GM18502 (cell line): ENCODE data around the gene ATAD2B.
A peak's percentile ranks its signal among the peaks of the same experiment; 100 is the strongest.
"Not testable (repeated sequence)": the region's sequence is repeated elsewhere in the genome, so short reads cannot be mapped to it uniquely, and the experiment has no call there.

Experiments
- ATAC-seq: cut with Tn5 transposase; IDR thresholded peaks from one replicate; pipeline ENCODE4 v1.9.1; 2021; ENCODE audit warnings: mild to moderate bottlenecking; ENCODE audit not compliant: unreplicated experiment, poor library complexity

Gene ATAD2B

GRCh38 chr2:23801396-23801795, 125.5 kb downstream of the ATAD2B start:
- ATAC-seq, result no peak

GRCh38 chr2:23794234-23794633, 132.7 kb downstream of the ATAD2B start:
- ATAC-seq, result no peak

GRCh38 chr2:23793476-23793875, 133.4 kb downstream of the ATAD2B start:
- no peak for ATAC-seq

- no peak for ATAC-seq
Observed at GRCh38 chr2:23791030-23791429, 135.9 kb downstream of the ATAD2B start.

GRCh38 chr2:23789012-23789411, 137.9 kb downstream of the ATAD2B start:
- no peak for ATAC-seq

- peak; percentile 88 for ATAC-seq
Observed at GRCh38 chr2:23788100-23788499, 138.8 kb downstream of the ATAD2B start.

- ATAC-seq, result no peak
Observed at GRCh38 chr2:23784971-23785370, 142.0 kb downstream of the ATAD2B start.

- ATAC-seq, result no peak
Observed at GRCh38 chr2:23782646-23783045, 144.3 kb downstream of the ATAD2B start.

GRCh38 chr2:23782126-23782525, 144.8 kb downstream of the ATAD2B start:
- ATAC-seq, result no peak

- not testable (repeated sequence) for ATAC-seq
Observed at GRCh38 chr2:23780465-23780864, 146.5 kb downstream of the ATAD2B start.

GRCh38 chr2:23777826-23778225, 149.1 kb downstream of the ATAD2B start:
- ATAC-seq, result no peak

- no peak for ATAC-seq
Observed at GRCh38 chr2:23776021-23776420, 150.9 kb downstream of the ATAD2B start.

GRCh38 chr2:23772684-23773083, 154.2 kb downstream of the ATAD2B start:
- peak; percentile 78 for ATAC-seq

GRCh38 chr2:23772056-23772455, 154.9 kb downstream of the ATAD2B start:
- no peak for ATAC-seq

GRCh38 chr2:23769364-23769763, 157.6 kb downstream of the ATAD2B start:
- ATAC-seq, result no peak

- ATAC-seq, result no peak
Observed at GRCh38 chr2:23767876-23768621, 158.9 kb downstream of the ATAD2B start.

- no peak for ATAC-seq
Observed at GRCh38 chr2:23762141-23762540, 164.8 kb downstream of the ATAD2B start.

GRCh38 chr2:23761638-23762037, 165.3 kb downstream of the ATAD2B start:
- no peak for ATAC-seq

- no peak for ATAC-seq
Observed at GRCh38 chr2:23760736-23761135, 166.2 kb downstream of the ATAD2B start.

GRCh38 chr2:23757686-23758433, 169.1 kb downstream of the ATAD2B start:
- ATAC-seq, result no peak

- ATAC-seq, result no peak
Observed at GRCh38 chr2:23756593-23757292, 170.2 kb downstream of the ATAD2B start.
